Endothelial cell of umbilical vein (primary cell): ENCODE data around the gene BPIFA3. TPM values are rescaled to one million over a fixed set of nuclear protein-coding genes. Genes with fewer than 3 reads are reported as not detected.

Experiments
- BruUV-seq: library from RNA; stranded (reverse); fragments of 400-500 nt; replicated peaks from 2 replicates; lab custom pipeline; 2021; lab: Mats Ljungman, UMichigan
- CTCF ChIA-PET: fragments of 300-600, 350-600 bp; sonication (Branson Sonifier 250); formaldehyde crosslinking; loops from one replicate; lab custom pipeline; 2021; ENCODE audit warnings: antibody characterized with exemption, inconsistent platforms; lab: Charles Lee
- POLR2A ChIA-PET: fragments of 300-600, 350-600 bp; sonication (Branson Sonifier 250); formaldehyde crosslinking; loops from one replicate; lab custom pipeline; 2021; ENCODE audit warnings: antibody characterized with exemption, inconsistent platforms; lab: Charles Lee
- DNase-seq: peaks from one replicate; pipeline ENCODE4 v3.0.0-alpha.2; 2011; ENCODE audit warnings: low read depth, low spot score
- FAIRE-seq: peaks from 2 replicates; lab custom pipeline; 2011; peaks lifted over from hg19 to GRCh38; lab: Jason Lieb, UNC
- H2AFZ ChIP-seq: 2 replicates; pipeline ENCODE4 v1.6.0; 2012; ENCODE audit warnings: low read depth, low read length, control low read depth, inconsistent platforms
- H3K27ac ChIP-seq: 2 replicates; pipeline ENCODE4 v1.5.1; 2011; ENCODE audit warnings: low read depth, mild to moderate bottlenecking, control low read depth, low read length, moderate library complexity; ENCODE audit not compliant: insufficient read depth
- H3K27me3 ChIP-seq, 2 experiments: 2 replicates each; pipeline versions ENCODE4 v1.6.0 to v1.6.1; 2011; ENCODE audit warnings: low read length in 2 of 2, mixed read lengths in 1 of 2; ENCODE audit not compliant: control insufficient read depth in 2 of 2, insufficient read depth in 2 of 2
- H3K36me3 ChIP-seq, 2 experiments: 2 replicates in 1 of 2; 3 replicates in 1 of 2; pipeline ENCODE4 v1.5.1; 2011; ENCODE audit warnings: low read length in 2 of 2, mild to moderate bottlenecking in 1 of 2, moderate library complexity in 1 of 2; ENCODE audit not compliant: control insufficient read depth in 2 of 2, insufficient read depth in 2 of 2; ENCODE audit errors: extremely low read depth in 1 of 2
- H3K4me1 ChIP-seq: 3 replicates; pipeline ENCODE4 v1.5.1; 2011; ENCODE audit warnings: mild to moderate bottlenecking, low read length; ENCODE audit not compliant: control insufficient read depth, insufficient read depth; ENCODE audit errors: extremely low read depth
- H3K4me2 ChIP-seq: 2 replicates; pipeline ENCODE4 v1.6.1; 2011; ENCODE audit warnings: low read length, control low read depth, mixed read lengths; ENCODE audit not compliant: insufficient read depth
- H3K4me3 ChIP-seq, 3 experiments: fragments of 200-600 bp in 1 of 3; sonication (generic), shearing (Covaris generic) in 1 of 3; replicated peaks in 1 of 3; 2 replicates each; pipeline ENCODE4 v1.5.1; 2011 to 2016; ENCODE audit warnings: control low read depth in 3 of 3, low read length in 3 of 3, mild to moderate bottlenecking in 2 of 3, inconsistent platforms in 1 of 3, low read depth in 1 of 3, moderate library complexity in 1 of 3; ENCODE audit not compliant: insufficient read depth in 1 of 3
- H3K79me2 ChIP-seq: 2 replicates; pipeline ENCODE4 v1.6.0; 2012; ENCODE audit warnings: low read length, inconsistent platforms; ENCODE audit not compliant: control insufficient read depth, insufficient read depth
- H3K9ac ChIP-seq: replicated peaks from 2 replicates; pipeline ENCODE3; 2011; ENCODE audit warnings: low read length, control low read depth; ENCODE audit not compliant: insufficient read depth; ENCODE audit errors: extremely low read depth
- H3K9me1 ChIP-seq: replicated peaks from 3 replicates; pipeline ENCODE4 v1.6.0; 2011; ENCODE audit warnings: mild to moderate bottlenecking, low read length; ENCODE audit not compliant: control insufficient read depth, insufficient read depth; ENCODE audit errors: extremely low read depth
- H3K9me3 ChIP-seq: replicated peaks from 2 replicates; pipeline ENCODE4 v1.5.1; 2012; ENCODE audit warnings: low read length, inconsistent platforms; ENCODE audit not compliant: control insufficient read depth, insufficient read depth
- H4K20me1 ChIP-seq: replicated peaks from 2 replicates; pipeline ENCODE3; 2011; ENCODE audit warnings: mild to moderate bottlenecking, low read length; ENCODE audit not compliant: control insufficient read depth, insufficient read depth; ENCODE audit errors: extremely low read depth
- EZH2 ChIP-seq: IDR thresholded peaks from 2 replicates; pipeline ENCODE4 v1.6.1; 2012; ENCODE audit warnings: borderline replicate concordance, low read depth, mild to moderate bottlenecking, moderate library complexity, low read length, inconsistent platforms; ENCODE audit not compliant: severe bottlenecking
- FOS ChIP-seq: IDR thresholded peaks from 2 replicates; pipeline ENCODE4 v1.6.1; 2011; ENCODE audit warnings: mild to moderate bottlenecking, low read length, moderate library complexity, borderline replicate concordance; ENCODE audit not compliant: insufficient read depth
- GATA2 ChIP-seq: IDR thresholded peaks from 2 replicates; pipeline ENCODE4 v1.7.0; 2011; ENCODE audit warnings: low read depth, mild to moderate bottlenecking, moderate library complexity, mixed read lengths, low read length; ENCODE audit not compliant: insufficient read length, insufficient read depth
- JUN ChIP-seq: IDR thresholded peaks from 2 replicates; pipeline ENCODE4 v1.6.1; 2011; ENCODE audit warnings: borderline replicate concordance, low read depth; ENCODE audit not compliant: insufficient read length, insufficient read depth
- MYC ChIP-seq: IDR thresholded peaks from one replicate; pipeline ENCODE4 v1.6.1; 2011; ENCODE audit warnings: mild to moderate bottlenecking, low read depth, low read length
- POLR2A ChIP-seq: IDR thresholded peaks from 2 replicates; pipeline ENCODE4 v1.6.1; 2012; ENCODE audit warnings: low read depth, mild to moderate bottlenecking, control low read depth, low read length
- POLR2AphosphoS5 ChIP-seq: IDR thresholded peaks from 2 replicates; pipeline ENCODE4 v1.6.1; 2012; ENCODE audit warnings: low read depth, mild to moderate bottlenecking, control low read depth, low read length, moderate library complexity; ENCODE audit not compliant: insufficient read depth
- dilution Hi-C: fragments of 300-500 bp; cut with MboI; formaldehyde crosslinking; loops from one replicate; pipeline ENCODE4 v1.15.0; 2019; ENCODE audit warnings: low sequenced_read_pairs; ENCODE audit not compliant: extremely low pct_ligation_motif_present
- intact Hi-C: fragments of 100-400 bp; cut with micrococcal nuclease; formaldehyde crosslinking; loops from one replicate; pipeline ENCODE4 v1.10.0; 2022
- polyA plus RNA-seq, 4 experiments: library from polyadenylated mRNA; depleted of rRNA in 3 of 4; stranded (reverse) in 3 of 4; unstranded in 1 of 4; fragments of >200 nt; gene quantifications; 2 replicates each; pipeline versions ENCODE4 v1.2.1 to v1.2.3, GENCODE V29; 2011 to 2012; ENCODE audit warnings: missing spikeins in 1 of 4
- total RNA-seq: library from RNA; stranded (reverse); gene quantifications from 2 replicates; pipeline ENCODE4 v1.2.3, GENCODE V29; 2021
- TF ChIP-seq, protein P1 (sequence below), 2 donors: IDR thresholded peaks; 1 replicate in 1 of 2; 2 replicates in 1 of 2; pipeline ENCODE4 v1.5.1; 2011; ENCODE audit warnings: low read length in 2 of 2, mild to moderate bottlenecking in 2 of 2, moderate library complexity in 2 of 2, control low read depth in 1 of 2, inconsistent platforms in 1 of 2, low read depth in 1 of 2; ENCODE audit not compliant: insufficient read depth in 1 of 2; ENCODE audit errors: extremely low read depth in 1 of 2
- TF ChIP-seq, protein P2 (sequence below): IDR thresholded peaks from 2 replicates; pipeline ENCODE4 v1.6.1; 2011; ENCODE audit not compliant: insufficient read depth, insufficient read length

The BPIFA3 gene
- total and polyA plus RNA-seq, 2 donors (not counting 3 experiments of a cell fraction or from before 2014, with no cell fraction given), result not detected

DNA sequence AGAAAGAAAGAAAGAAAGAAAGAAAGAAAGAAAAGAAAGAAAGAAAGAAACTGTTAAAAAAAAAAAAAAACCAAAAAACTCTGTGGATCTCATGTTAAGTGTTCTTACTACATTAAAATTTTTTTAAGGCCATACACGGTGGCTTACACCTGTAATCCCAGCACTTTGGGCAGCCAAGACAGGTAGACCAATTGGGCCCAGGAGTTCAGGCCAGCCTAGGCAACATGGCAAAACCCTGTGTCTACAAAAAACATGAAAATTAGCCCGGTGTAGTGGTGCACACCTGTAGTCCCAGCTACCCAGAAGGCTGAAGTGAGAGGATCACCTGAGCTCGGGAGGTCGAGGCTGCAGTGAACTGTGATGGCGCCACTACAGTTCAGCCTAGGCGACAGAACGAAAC is 14.1 kb downstream of the BPIFA3 start:
- H3K9me3 ChIP-seq, result no peaks in the 10 kb centered on the region
- no peak overlapping the region for H3K27ac ChIP-seq
- no peak overlapping the region for H3K4me3 ChIP-seq
- DNase-seq (no peak), FAIRE-seq (no peak)
- no peaks in the 10 kb centered on the region for H3K79me2 ChIP-seq
- no peaks in the 10 kb centered on the region for H4K20me1 ChIP-seq
- no peaks in the 10 kb centered on the region for H3K9me1 ChIP-seq
- H3K27me3 ChIP-seq, result peaks cover 0 to 1% of the 10 kb centered on the region in 2 experiments
- dilution Hi-C loops (no loop called here), intact Hi-C loops (no loop called here)
- no TSS peak for BruUV-seq
- POLR2A ChIA-PET, result no interaction called here
- H3K9ac ChIP-seq, result no peak overlapping the region
- H3K4me1 ChIP-seq, result no peaks in the 10 kb centered on the region
- H3K4me2 ChIP-seq, result no peak overlapping the region
- TF ChIP-seq, protein P1, sequence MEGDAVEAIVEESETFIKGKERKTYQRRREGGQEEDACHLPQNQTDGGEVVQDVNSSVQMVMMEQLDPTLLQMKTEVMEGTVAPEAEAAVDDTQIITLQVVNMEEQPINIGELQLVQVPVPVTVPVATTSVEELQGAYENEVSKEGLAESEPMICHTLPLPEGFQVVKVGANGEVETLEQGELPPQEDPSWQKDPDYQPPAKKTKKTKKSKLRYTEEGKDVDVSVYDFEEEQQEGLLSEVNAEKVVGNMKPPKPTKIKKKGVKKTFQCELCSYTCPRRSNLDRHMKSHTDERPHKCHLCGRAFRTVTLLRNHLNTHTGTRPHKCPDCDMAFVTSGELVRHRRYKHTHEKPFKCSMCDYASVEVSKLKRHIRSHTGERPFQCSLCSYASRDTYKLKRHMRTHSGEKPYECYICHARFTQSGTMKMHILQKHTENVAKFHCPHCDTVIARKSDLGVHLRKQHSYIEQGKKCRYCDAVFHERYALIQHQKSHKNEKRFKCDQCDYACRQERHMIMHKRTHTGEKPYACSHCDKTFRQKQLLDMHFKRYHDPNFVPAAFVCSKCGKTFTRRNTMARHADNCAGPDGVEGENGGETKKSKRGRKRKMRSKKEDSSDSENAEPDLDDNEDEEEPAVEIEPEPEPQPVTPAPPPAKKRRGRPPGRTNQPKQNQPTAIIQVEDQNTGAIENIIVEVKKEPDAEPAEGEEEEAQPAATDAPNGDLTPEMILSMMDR (IDR thresholded peaks at IDR 0.05; ENCODE audit: extremely low read depth in 1 of 2, insufficient read depth in 1 of 2, low read depth in 1 of 2, low read length in 2 of 2), result no peak
- TF ChIP-seq JUN (no peak), POLR2A (no peak), GATA2 (no peak), FOS (no peak), EZH2 (no peak), POLR2AphosphoS5 (no peak), MYC (no peak)
- TF ChIP-seq, protein P2, sequence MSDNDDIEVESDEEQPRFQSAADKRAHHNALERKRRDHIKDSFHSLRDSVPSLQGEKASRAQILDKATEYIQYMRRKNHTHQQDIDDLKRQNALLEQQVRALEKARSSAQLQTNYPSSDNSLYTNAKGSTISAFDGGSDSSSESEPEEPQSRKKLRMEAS, result no peak
- no peaks in the 10 kb centered on the region for H3K36me3 ChIP-seq
- no peak overlapping the region for H2AFZ ChIP-seq
- CTCF ChIA-PET, result no interaction called here
